ENCODE results near the gene TLL1.

- TF ChIP-seq CTCF (IDR thresholded peaks at IDR 0.05 in 2 of 3, conservative IDR thresholded peaks at IDR 0.05 in 1 of 3; ENCODE audit: borderline replicate concordance in 1 of 3, insufficient read depth in 1 of 3, low read depth in 2 of 3, low read length in 2 of 3) (no peak), EZH2phosphoT487 (IDR thresholded peaks at IDR 0.05; ENCODE audit: borderline replicate concordance) (no peak), POLR2A (IDR thresholded peaks at IDR 0.05; ENCODE audit: borderline replicate concordance, extremely low read depth, insufficient read depth, insufficient read length) (no peak), JUND (IDR thresholded peaks at IDR 0.05) (no peak), TCF7L2 (IDR thresholded peaks at IDR 0.05; ENCODE audit: borderline replicate concordance, extremely low read depth, insufficient read depth, insufficient read length) (no peak), RAD21 (IDR thresholded peaks at IDR 0.05; ENCODE audit: low read depth) (no peak), CEBPB (IDR thresholded peaks at IDR 0.05; ENCODE audit: low read depth) (no peak), EZH2 (IDR thresholded peaks at IDR 0.05) (no peak)
Measured at GRCh38 chr4:166092797-166093290, 219.8 kb downstream of the TLL1 start.

All from HCT116 (cell line).